T-helper 2 cell (primary cell): ENCODE results near the gene PGGHG.

Source experiments
- DNase-seq, 5 experiments: peaks; one replicate each; pipeline versions ENCODE4 v3.0.0 to v3.0.0-alpha.2; 2012 to 2022
- total RNA-seq, 2 donors: gene quantifications; one replicate each; lab custom pipeline; 2026; lab: John Stamatoyannopoulos, UW

The PGGHG gene
- total RNA-seq = 436 to 682 reads per million in 2 donors

DNA sequence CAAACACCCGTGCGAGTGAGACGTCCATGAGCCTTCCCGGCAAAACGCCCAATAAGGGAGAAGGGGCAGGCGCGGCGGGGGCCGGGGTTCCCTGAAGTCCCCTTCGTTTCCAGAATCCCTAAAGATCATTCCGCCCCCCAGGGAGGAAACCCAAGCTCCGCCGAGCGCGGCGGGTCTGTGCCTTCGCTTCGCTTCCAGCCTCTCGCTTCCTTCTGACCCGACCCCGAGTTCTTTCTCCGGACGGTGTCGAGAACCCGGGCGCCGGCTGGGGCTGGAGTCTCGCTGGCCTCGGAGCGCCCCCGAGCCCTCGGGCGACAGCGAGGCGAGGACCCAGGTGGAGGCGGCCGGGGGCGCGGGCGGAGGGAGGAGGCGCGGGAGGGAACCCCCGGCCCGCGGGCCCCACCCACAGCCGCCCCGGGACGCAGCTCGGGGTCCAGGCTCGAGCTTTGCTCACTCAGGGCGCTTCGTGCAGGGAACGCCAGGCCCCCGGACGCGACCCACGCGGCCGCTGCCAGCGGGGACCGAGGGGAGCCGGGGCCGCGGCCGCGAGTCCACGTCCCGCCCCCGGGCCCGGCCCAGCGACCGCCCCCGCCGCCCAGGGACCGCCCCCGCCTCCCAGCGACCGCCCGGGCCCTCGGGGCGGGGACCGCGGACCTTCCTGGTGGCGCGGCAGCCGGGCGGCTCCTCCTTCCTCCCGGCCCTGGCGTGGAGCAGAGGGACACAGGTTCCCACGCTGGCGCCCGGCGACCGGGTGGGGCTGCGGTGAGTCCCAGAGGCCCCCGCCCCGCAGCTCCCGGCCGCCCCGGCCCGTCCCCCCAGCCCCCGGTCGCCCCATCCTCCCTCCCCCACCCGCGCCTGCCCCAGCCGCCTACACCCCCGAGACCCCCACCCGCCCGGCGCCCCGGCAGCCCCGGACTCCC, at the start of gene PGGHG:
TSS of gene PGGHG (plus strand) at position 649 of the 920 bp plus-strand sequence. CDS start 691 bp downstream, outside the sequence.
- DNase-seq = peak in 4 of 5 experiments; percentile 38 to 49 (median 46)

DNA sequence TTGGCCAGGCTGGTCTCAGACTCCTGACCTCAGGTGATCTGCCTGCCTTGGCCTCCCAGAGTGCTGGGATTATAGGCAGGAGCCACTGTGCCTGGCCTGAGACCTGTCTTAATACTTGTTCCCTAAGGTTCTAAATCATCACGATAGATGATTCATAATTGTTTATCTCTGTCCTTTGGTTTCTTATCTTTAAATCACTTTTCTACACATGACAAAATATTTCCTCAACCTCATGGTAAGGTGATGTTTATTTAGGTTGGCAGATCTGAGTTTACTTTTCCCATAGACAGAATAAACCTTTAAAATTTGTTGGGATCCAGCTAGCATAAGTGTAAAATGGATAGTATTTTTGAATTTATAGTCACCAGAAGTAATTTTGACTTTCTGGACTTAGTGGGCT, 48.6 kb upstream of the PGGHG start:
- peak in 1 of 5 experiments; percentile 27 for DNase-seq

GRCh38 chr11:241634-242033, 47.3 kb upstream of the PGGHG start:
- DNase-seq = no peak

GRCh38 chr11:244376-244775, 44.5 kb upstream of the PGGHG start:
- DNase-seq = peak in 1 of 5 experiments; percentile 35

DNA sequence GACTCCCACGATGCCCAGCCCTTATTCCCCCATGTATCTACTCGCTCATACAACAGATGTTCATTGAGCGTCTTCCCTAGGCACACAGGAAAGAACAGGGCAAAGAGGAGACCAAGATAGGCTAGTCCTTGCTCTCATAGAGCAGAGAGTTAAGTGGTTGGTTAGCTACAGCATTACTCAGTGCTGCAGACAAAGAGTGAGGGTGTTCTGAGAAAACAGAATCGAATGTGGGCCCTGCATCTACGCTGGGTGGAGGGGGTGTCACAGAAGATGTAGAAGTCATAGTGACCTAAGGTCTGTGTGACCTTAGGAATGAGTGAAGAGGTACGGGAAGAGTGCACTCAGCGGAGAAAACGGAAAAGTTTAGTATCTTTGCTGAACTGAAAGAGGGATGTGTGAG, 39.9 kb upstream of the PGGHG start:
- DNase-seq = no peak

- DNase-seq = no peak
These were observed 38.7 kb upstream of the PGGHG start for GRCh38 chr11:250274-250673.

- DNase-seq = peak; percentile 44 to 78 (median 68)
These were observed 38.1 kb upstream of the PGGHG start for GRCh38 chr11:250740-251299.

DNA sequence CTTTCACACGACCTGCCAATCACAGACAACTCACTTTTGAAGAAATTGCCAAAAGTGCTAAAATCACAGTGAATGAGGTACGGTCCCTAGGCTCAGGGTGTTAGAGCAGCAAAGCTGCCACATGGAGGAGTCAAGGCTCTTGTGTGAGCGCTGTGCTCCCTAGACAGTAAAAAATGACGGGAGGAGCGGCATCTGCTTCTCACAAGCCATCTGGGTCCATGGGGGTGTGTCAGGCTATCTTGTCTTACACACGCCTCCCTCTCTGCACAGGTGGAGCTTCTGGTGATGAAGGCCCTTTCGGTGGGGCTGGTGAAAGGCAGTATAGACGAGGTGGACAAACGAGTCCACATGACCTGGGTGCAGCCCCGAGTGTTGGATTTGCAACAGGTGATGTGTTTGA, 37.4 kb upstream of the PGGHG start:
- no peak for DNase-seq

DNA sequence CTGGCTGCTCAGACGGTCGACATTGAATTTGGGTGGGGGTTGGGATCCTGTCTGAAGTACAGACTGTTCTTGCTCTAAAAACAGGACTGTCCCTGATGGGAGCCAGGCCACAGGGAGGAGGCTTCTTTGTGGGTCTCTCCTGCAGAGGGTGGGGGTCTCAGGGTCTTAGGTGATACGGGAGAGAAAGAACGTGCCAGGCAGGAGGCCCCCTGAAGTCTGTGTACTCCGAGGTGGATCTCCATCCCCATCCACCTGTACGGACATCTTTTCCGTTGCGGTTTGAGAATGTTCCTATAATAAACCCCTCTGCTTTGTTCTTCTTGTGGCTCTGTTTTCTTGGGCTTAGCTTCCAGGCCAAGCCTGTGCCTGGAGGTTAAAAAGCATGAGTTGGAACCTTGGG, 36.3 kb upstream of the PGGHG start:
- DNase-seq = no peak

- no peak for DNase-seq
These were observed 35.6 kb upstream of the PGGHG start for GRCh38 chr11:253160-253885.

DNA sequence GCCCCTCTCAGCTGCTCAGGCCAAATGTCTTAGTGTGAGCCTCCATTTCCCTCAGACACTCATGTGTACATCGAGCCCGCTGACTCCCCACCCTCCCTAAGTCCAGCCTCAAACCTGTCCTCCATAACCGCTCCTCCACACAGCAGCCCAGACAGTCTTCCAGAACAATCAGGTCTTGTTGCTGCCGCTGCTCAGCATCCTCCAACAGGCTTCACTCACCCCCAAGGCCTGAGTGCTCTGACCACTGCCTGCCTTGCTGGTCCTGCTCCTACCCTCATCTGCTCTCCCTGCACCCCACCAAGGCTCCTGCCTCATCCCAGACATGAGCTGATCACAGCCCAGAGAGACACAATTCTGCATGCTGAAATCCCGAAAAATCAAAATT, 35.0 kb upstream of the PGGHG start:
- no peak for DNase-seq

DNA sequence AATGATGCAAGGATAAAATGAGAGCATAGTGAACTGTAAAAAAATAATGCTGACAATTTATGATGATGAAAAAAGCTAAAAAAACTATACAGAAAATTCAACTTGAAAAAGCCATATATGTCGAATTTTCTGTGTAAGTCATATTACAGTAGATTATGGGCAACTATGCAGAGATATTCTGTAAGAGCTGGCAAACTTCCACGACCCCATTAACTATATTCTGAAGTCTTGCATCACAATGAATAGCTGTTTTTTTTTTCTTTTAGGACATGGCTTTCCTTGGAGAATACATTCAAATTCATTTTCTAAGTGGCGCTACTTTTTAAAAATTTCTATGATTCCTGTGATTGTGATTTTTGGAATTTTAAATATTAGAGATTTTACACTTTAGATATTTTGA, 33.8 kb upstream of the PGGHG start:
- DNase-seq = no peak

- no peak for DNase-seq
These were observed 33.1 kb upstream of the PGGHG start for GRCh38 chr11:255816-256215.

- no peak for DNase-seq
These were observed 31.8 kb upstream of the PGGHG start for GRCh38 chr11:256952-257737.

DNA sequence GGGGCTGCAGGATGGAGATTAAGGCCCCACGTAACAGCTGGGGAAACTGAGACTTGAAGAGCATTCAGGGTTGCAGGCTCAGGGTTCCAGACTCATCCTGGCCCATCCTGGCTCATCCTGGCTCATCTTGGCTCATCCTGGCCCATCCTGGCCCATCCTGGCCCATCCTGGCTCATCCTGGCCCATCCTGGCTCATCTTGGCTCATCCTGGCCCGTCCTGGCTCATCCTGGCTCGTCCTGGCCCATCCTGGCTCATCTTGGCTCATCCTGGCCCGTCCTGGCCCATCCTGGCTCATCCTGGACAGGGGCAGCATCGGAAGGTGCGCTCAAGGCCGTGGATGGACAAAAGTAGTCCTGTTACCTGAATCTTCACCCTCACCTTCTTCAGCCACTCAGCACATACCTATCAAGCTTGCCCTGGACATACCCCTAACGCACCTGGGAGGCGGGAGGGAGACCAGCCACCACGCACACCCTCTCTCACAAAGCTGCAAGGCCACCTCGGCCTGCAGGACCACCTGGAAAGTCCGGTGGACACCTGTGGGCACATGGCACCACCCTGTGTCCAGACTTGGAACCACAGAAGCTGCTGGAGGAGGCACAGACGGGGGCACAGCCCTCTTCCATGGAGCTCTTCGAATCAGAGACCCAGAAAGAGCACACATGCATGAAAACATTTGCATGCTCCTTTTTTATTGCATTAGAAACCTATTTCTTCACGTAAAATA, 31.0 kb upstream of the PGGHG start:
- DNase-seq = no peak

- DNase-seq = no peak
These were observed 29.5 kb upstream of the PGGHG start for GRCh38 chr11:259413-259812.

DNA sequence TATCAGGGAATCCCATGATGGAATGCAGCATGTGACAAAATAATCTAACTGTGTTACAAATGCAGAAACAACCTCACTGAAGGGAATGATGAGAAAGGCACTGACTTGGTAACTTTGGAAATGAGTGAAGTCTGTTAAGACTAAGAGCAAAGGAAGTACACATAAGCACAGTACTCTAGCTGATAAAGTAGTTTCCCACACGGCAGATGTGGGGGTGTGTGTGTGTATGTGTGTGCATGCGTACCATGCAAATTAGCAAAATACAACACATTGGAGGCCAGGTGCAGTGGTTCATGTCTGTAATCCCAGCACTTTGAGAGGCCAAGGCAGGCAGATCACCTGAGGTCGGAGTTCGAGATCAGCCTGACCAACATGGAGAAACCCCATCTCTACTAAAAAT, 27.3 kb upstream of the PGGHG start:
- DNase-seq = no peak

GRCh38 chr11:266676-267439, 22.1 kb upstream of the PGGHG start:
- peak in 1 of 5 experiments; percentile 53 for DNase-seq

GRCh38 chr11:267491-267994, 21.4 kb upstream of the PGGHG start:
- peak in 4 of 5 experiments; percentile 29 to 65 (median 58) for DNase-seq

DNA sequence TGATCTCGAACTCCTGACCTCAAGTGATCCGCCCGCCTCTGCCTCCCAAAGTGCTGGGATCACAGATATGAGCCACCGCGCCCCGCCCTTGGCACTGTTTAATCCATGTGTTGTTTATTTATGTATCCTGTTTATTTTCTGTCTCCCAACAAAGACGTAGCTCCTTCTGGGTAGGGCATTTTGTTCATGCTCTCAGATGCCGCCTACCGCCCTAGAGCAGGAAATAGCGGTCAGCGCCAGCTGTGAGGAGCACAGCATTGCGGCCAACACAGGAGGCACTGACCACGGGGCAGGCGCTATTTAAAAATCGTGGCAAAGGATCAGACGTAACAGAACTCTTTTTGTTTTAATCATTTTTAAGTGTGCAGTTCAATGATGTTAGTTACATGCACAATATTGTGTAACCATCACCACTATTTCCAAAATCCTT, 20.2 kb upstream of the PGGHG start:
- peak in 3 of 5 experiments; percentile 42 to 88 (median 71) for DNase-seq
